GM21737 (cell line): ENCODE data around the gene GPRC5B.

Experiments
- ATAC-seq: cut with Tn5 transposase; IDR thresholded peaks from one replicate; pipeline ENCODE4 v1.9.1; 2021; ENCODE audit warnings: mild to moderate bottlenecking, moderate library complexity; ENCODE audit not compliant: unreplicated experiment

Gene GPRC5B

GRCh38 chr16:19884611-19885450, at the start of gene GPRC5B:
Gene GPRC5B (minus strand): TSS chr16:19884848. CDS start chr16:19872845, 12,003 bp downstream.
- no peak for ATAC-seq

GRCh38 chr16:19933740-19934139, 49.1 kb upstream of the GPRC5B start:
- no peak for ATAC-seq

- ATAC-seq: no peak
Measured at GRCh38 chr16:19929062-19929511, 44.4 kb upstream of the GPRC5B start.

- no peak for ATAC-seq
Measured at GRCh38 chr16:19928432-19928831, 43.8 kb upstream of the GPRC5B start.

GRCh38 chr16:19926449-19927390, 42.1 kb upstream of the GPRC5B start:
- ATAC-seq: no peak

GRCh38 chr16:19923396-19923795, 38.7 kb upstream of the GPRC5B start:
- ATAC-seq: no peak

- ATAC-seq: no peak
Measured at GRCh38 chr16:19919142-19919541, 34.5 kb upstream of the GPRC5B start.

- ATAC-seq: no peak
Measured at GRCh38 chr16:19916064-19916463, 31.4 kb upstream of the GPRC5B start.

GRCh38 chr16:19914877-19915276, 30.2 kb upstream of the GPRC5B start:
- ATAC-seq: no peak

GRCh38 chr16:19913340-19913645, 28.6 kb upstream of the GPRC5B start:
- no peak for ATAC-seq

GRCh38 chr16:19912455-19913339, 28.0 kb upstream of the GPRC5B start:
- ATAC-seq: no peak

- ATAC-seq: no peak
Measured at GRCh38 chr16:19911747-19912454, 27.3 kb upstream of the GPRC5B start.

- ATAC-seq: no peak
Measured at GRCh38 chr16:19911204-19911603, 26.6 kb upstream of the GPRC5B start.

- no peak for ATAC-seq
Measured at GRCh38 chr16:19909750-19910322, 25.2 kb upstream of the GPRC5B start.

GRCh38 chr16:19908921-19909320, 24.3 kb upstream of the GPRC5B start:
- ATAC-seq: no peak

GRCh38 chr16:19907161-19907992, 22.7 kb upstream of the GPRC5B start:
- ATAC-seq: peak; percentile 62

- ATAC-seq: no peak
Measured at GRCh38 chr16:19901164-19901563, 16.5 kb upstream of the GPRC5B start.

- no peak for ATAC-seq
Measured at GRCh38 chr16:19899605-19899955, 14.9 kb upstream of the GPRC5B start.
